ENCODE results near the gene RIPOR3.
A peak's percentile ranks its signal among the peaks of the same experiment; 100 is the strongest.

The RIPOR3 gene

GRCh38 chr20:50723672-50724071 lies 32.3 kb upstream of the RIPOR3 start:
- Histone ChIP-seq H3K36me3 (replicated peaks; ENCODE audit: low read depth, low read length) (no peaks in the 10 kb centered on the region), H3K9me3 (ENCODE audit: insufficient read depth, low read length) (no peaks in the 10 kb centered on the region), H3K27me3 (ENCODE audit: low read depth, low read length) (no peaks in the 10 kb centered on the region), H3K4me1 (ENCODE audit: low read length) (peaks cover 28% of the 10 kb centered on the region), H2AFZ (ENCODE audit: low read depth, low read length) (no peak overlapping the region), H3K27ac (ENCODE audit: low read length) (no peak overlapping the region), H3K4me2 (ENCODE audit: low read length) (no peak overlapping the region), H3K4me3 (ENCODE audit: low read length) (no peak overlapping the region), H4K20me1 (ENCODE audit: insufficient read depth, low read length) (no peaks in the 10 kb centered on the region), H3K79me2 (ENCODE audit: low read length) (no peaks in the 10 kb centered on the region), H3K9ac (ENCODE audit: low read length) (no peak overlapping the region)
- TF ChIP-seq EZH2phosphoT487 (IDR thresholded peaks at IDR 0.05; ENCODE audit: low read depth) (no peak), CTCF (IDR thresholded peaks at IDR 0.05; ENCODE audit: low read depth, low read length) (no peak)

GRCh38 chr20:50722424-50723155 lies 31.2 kb upstream of the RIPOR3 start:
- Histone ChIP-seq H3K79me2 (ENCODE audit: low read length) (no peaks in the 10 kb centered on the region), H3K4me3 (ENCODE audit: low read length) (no peak overlapping the region), H3K9me3 (ENCODE audit: insufficient read depth, low read length) (no peaks in the 10 kb centered on the region), H3K4me1 (ENCODE audit: low read length) (peaks cover 18% of the 10 kb centered on the region), H3K9ac (ENCODE audit: low read length) (no peak overlapping the region), H2AFZ (ENCODE audit: low read depth, low read length) (0 out of 2 replicates have a peak overlapping the region, but pooled peaks have one; percentile 7), H3K36me3 (replicated peaks; ENCODE audit: low read depth, low read length) (no peaks in the 10 kb centered on the region), H3K27me3 (ENCODE audit: low read depth, low read length) (no peaks in the 10 kb centered on the region), H3K27ac (ENCODE audit: low read length) (no peak overlapping the region), H3K4me2 (ENCODE audit: low read length) (no peak overlapping the region), H4K20me1 (ENCODE audit: insufficient read depth, low read length) (no peaks in the 10 kb centered on the region)
- TF ChIP-seq EZH2phosphoT487 (IDR thresholded peaks at IDR 0.05; ENCODE audit: low read depth): no peak
- TF ChIP-seq CTCF (IDR thresholded peaks at IDR 0.05; ENCODE audit: low read depth, low read length): no peak

GRCh38 chr20:50721881-50722281 lies 30.5 kb upstream of the RIPOR3 start:
- Histone ChIP-seq H3K9ac (ENCODE audit: low read length) (no peak overlapping the region), H3K4me3 (ENCODE audit: low read length) (no peak overlapping the region), H3K27me3 (ENCODE audit: low read depth, low read length) (no peaks in the 10 kb centered on the region), H3K79me2 (ENCODE audit: low read length) (no peaks in the 10 kb centered on the region), H2AFZ (ENCODE audit: low read depth, low read length) (no peak overlapping the region), H3K27ac (ENCODE audit: low read length) (no peak overlapping the region), H3K36me3 (replicated peaks; ENCODE audit: low read depth, low read length) (no peaks in the 10 kb centered on the region), H3K9me3 (ENCODE audit: insufficient read depth, low read length) (no peaks in the 10 kb centered on the region), H3K4me2 (ENCODE audit: low read length) (no peak overlapping the region), H3K4me1 (ENCODE audit: low read length) (peaks cover 10% of the 10 kb centered on the region), H4K20me1 (ENCODE audit: insufficient read depth, low read length) (no peaks in the 10 kb centered on the region)
- no peak for TF ChIP-seq EZH2phosphoT487 (IDR thresholded peaks at IDR 0.05; ENCODE audit: low read depth)
- TF ChIP-seq CTCF (IDR thresholded peaks at IDR 0.05; ENCODE audit: low read depth, low read length): no peak

GRCh38 chr20:50720582-50720981 lies 29.2 kb upstream of the RIPOR3 start:
- Histone ChIP-seq H3K4me3 (ENCODE audit: low read length) (no peak overlapping the region), H4K20me1 (ENCODE audit: insufficient read depth, low read length) (no peaks in the 10 kb centered on the region), H3K9ac (ENCODE audit: low read length) (no peak overlapping the region), H3K4me1 (ENCODE audit: low read length) (peaks cover 3% of the 10 kb centered on the region; the same call in 1 of the 2 replicates), H2AFZ (ENCODE audit: low read depth, low read length) (no peak overlapping the region), H3K9me3 (ENCODE audit: insufficient read depth, low read length) (no peaks in the 10 kb centered on the region), H3K36me3 (replicated peaks; ENCODE audit: low read depth, low read length) (no peaks in the 10 kb centered on the region), H3K4me2 (ENCODE audit: low read length) (no peak overlapping the region), H3K27ac (ENCODE audit: low read length) (no peak overlapping the region), H3K79me2 (ENCODE audit: low read length) (no peaks in the 10 kb centered on the region), H3K27me3 (ENCODE audit: low read depth, low read length) (peaks cover 2% of the 10 kb centered on the region)
- TF ChIP-seq EZH2phosphoT487 (IDR thresholded peaks at IDR 0.05; ENCODE audit: low read depth): no peak
- TF ChIP-seq CTCF (IDR thresholded peaks at IDR 0.05; ENCODE audit: low read depth, low read length): no peak

Measured in OCI-LY3 (cell line).